Lower lobe of right lung (tissue), 2 donors: ENCODE results near the gene CALD1. TPM values are rescaled to one million over a fixed set of nuclear protein-coding genes. Genes with fewer than 3 reads are reported as not detected.
"Not testable (repeated sequence)": the region's sequence is repeated elsewhere in the genome, so short reads cannot be mapped to it uniquely, and the experiment has no call there.

ENCODE experiments used
- ATAC-seq, 2 donors: fragments of 200-7000 bp; cut with Tn5 transposase; one replicate each; pipeline ENCODE4 v1.9.1; 2020 to 2022; ENCODE audit warnings: mild to moderate bottlenecking in 2 of 2, moderate library complexity in 2 of 2
- DNase-seq: peaks from one replicate; pipeline ENCODE4 v3.0.0-alpha.2; 2020
- H3K27ac ChIP-seq: fragments of 200-600 bp; one replicate; pipeline ENCODE4 v1.8.0; 2022
- H3K27me3 ChIP-seq: fragments of 200-600 bp; one replicate; pipeline ENCODE4 v1.8.0; 2022; ENCODE audit warnings: low read depth
- H3K36me3 ChIP-seq: fragments of 200-600 bp; one replicate; pipeline ENCODE4 v1.8.0; 2022; ENCODE audit warnings: mild to moderate bottlenecking
- H3K4me1 ChIP-seq: fragments of 200-600 bp; one replicate; pipeline ENCODE4 v1.8.0; 2022
- H3K4me3 ChIP-seq: fragments of 200-600 bp; one replicate; pipeline ENCODE4 v1.8.0; 2022; ENCODE audit warnings: mild to moderate bottlenecking
- H3K9me3 ChIP-seq: fragments of 200-600 bp; one replicate; pipeline ENCODE4 v1.8.0; 2022
- CTCF ChIP-seq: fragments of 200-600 bp; IDR thresholded peaks from one replicate; pipeline ENCODE4 v1.8.0; 2022; ENCODE audit warnings: antibody characterized with exemption, mild to moderate bottlenecking
- intact Hi-C: fragments of 100-400 bp; cut with DNase I; formaldehyde crosslinking; loops from one replicate; pipeline ENCODE4 v1.11.0; 2022
- total RNA-seq: library from RNA; stranded (reverse); fragmentation: NEBNext Ultra II Directional; extraction: Animal tissue kit (Norgen Biotek cat#: 25700); gene quantifications from one replicate; pipeline ENCODE4 v1.2.1, GENCODE V29; 2021
- donor health status: DM: no; HTN: yes; CAD: no; lungs with severe emphysema.

Gene CALD1
- total RNA-seq, 1 donor from 2014 or later, result 140 TPM

GRCh38 chr7:134959810-134960209, 180.4 kb downstream of the CALD1 start:
- no peak for DNase-seq
- intact Hi-C loops, result no loop called here

GRCh38 chr7:134962270-134962780, 182.9 kb downstream of the CALD1 start:
- Histone ChIP-seq H3K9me3 (no peaks in the 10 kb centered on the region), H3K27ac (no peak overlapping the region), H3K4me3 (no peak overlapping the region), H3K4me1 (no peaks in the 10 kb centered on the region), H3K36me3 (peaks cover 83% of the 10 kb centered on the region), H3K27me3 (no peaks in the 10 kb centered on the region)
- ATAC-seq, result no peak
- intact Hi-C loops, result no loop called here
- DNase-seq, result no peak
- no peak for TF ChIP-seq CTCF

More at GRCh38 chr7:134959810-134960209, 180.4 kb downstream of the CALD1 start:
- H3K4me3 ChIP-seq, result no peak overlapping the region
- H3K9me3 ChIP-seq, result no peaks in the 10 kb centered on the region
- H3K27me3 ChIP-seq, result no peaks in the 10 kb centered on the region
- no peak for ATAC-seq
- H3K4me1 ChIP-seq, result no peaks in the 10 kb centered on the region
- no peak for TF ChIP-seq CTCF
- H3K27ac ChIP-seq, result no peak overlapping the region
- peaks cover 74% of the 10 kb centered on the region for H3K36me3 ChIP-seq

GRCh38 chr7:134963036-134963435, 183.6 kb downstream of the CALD1 start:
- TF ChIP-seq CTCF, result no peak
- no peaks in the 10 kb centered on the region for H3K9me3 ChIP-seq
- ATAC-seq (no peak), DNase-seq (no peak)
- no peak overlapping the region for H3K4me3 ChIP-seq
- intact Hi-C loops, result no loop called here
- H3K27ac ChIP-seq, result no peak overlapping the region
- peaks cover 84% of the 10 kb centered on the region for H3K36me3 ChIP-seq
- no peaks in the 10 kb centered on the region for H3K27me3 ChIP-seq
- no peaks in the 10 kb centered on the region for H3K4me1 ChIP-seq

GRCh38 chr7:134966691-134967090, 187.3 kb downstream of the CALD1 start:
- Histone ChIP-seq H3K9me3 (no peaks in the 10 kb centered on the region), H3K4me3 (no peak overlapping the region), H3K27me3 (no peaks in the 10 kb centered on the region), H3K36me3 (peaks cover 50% of the 10 kb centered on the region), H3K4me1 (no peaks in the 10 kb centered on the region), H3K27ac (no peak overlapping the region)
- no peak for TF ChIP-seq CTCF
- ATAC-seq (no peak), DNase-seq (no peak)
- intact Hi-C loops, result no loop called here

GRCh38 chr7:134968110-134968509, 188.7 kb downstream of the CALD1 start:
- ATAC-seq, result no peak
- DNase-seq, result no peak
- no peak overlapping the region for H3K27ac ChIP-seq
- H3K27me3 ChIP-seq, result no peaks in the 10 kb centered on the region
- no peaks in the 10 kb centered on the region for H3K9me3 ChIP-seq
- no peaks in the 10 kb centered on the region for H3K4me1 ChIP-seq
- no peak for TF ChIP-seq CTCF
- intact Hi-C loops, result no loop called here
- no peak overlapping the region for H3K4me3 ChIP-seq
- peaks cover 45% of the 10 kb centered on the region for H3K36me3 ChIP-seq

GRCh38 chr7:134981645-134982044, 202.2 kb downstream of the CALD1 start:
- H3K9me3 ChIP-seq, H3K4me3 ChIP-seq, intact Hi-C loops, H3K4me1 ChIP-seq, H3K27me3 ChIP-seq, ATAC-seq, DNase-seq, H3K36me3 ChIP-seq, H3K27ac ChIP-seq: not testable (repeated sequence)
